Measurements from ENCODE around the gene RALB. TPM values are rescaled to one million over a fixed set of nuclear protein-coding genes. Genes with fewer than 3 reads are reported as not detected.
A peak's percentile ranks its signal among the peaks of the same experiment; 100 is the strongest.

Gene RALB
- polyA plus RNA-seq, 1 of the 3 experiments (the other 2 are of a cell fraction): 37.2 TPM

DNA sequence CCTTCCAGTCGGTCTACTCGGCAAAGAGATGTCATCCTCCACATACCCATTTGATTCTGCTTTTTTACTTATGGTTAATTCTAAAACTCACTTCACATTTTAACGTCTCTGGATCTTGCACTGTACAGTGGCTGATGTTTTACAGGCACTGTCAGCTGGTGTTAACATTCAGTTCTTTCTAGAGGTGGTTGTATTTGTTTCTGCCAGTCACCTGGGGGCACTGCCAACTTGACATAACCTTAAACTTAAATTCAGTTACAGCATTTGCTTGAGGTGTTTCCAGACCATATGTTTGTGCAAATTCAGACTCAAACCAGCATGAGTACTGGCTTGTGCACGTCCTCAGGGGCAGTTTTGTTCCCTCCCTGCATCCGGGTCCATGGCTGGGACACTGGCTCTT, 24.1 kb upstream of the RALB start:
- H3K27me3 ChIP-seq (ENCODE audit: insufficient read depth): no peaks in the 10 kb centered on the region
- H3K4me3 ChIP-seq (ENCODE audit: low read depth in 2 of 2, low read length in 1 of 2): no peak overlapping the region
- H3F3A ChIP-seq (replicated peaks; ENCODE audit: insufficient read depth): no peaks in the 10 kb centered on the region
- H3K9me3 ChIP-seq: no peaks in the 10 kb centered on the region
- H4K20me1 ChIP-seq (ENCODE audit: insufficient read depth): no peaks in the 10 kb centered on the region
- H3K36me3 ChIP-seq (replicated peaks in 1 of 2; ENCODE audit: control insufficient read depth in 1 of 2, insufficient read depth in 2 of 2, low read length in 1 of 2): no peaks in the 10 kb centered on the region
- WGBS (ENCODE audit: low lambda C conversion rate): 69% methylated on average over 5 of the region's 5 CpGs
- POLR2A ChIA-PET: no interaction called here
- CTCF ChIA-PET: interaction anchor here (1.4 to 2.2 kb wide), 3 partner anchors 24 to 119 kb away, joined by 5 to 11 read pairs (median 7); partner anchors contain the start of gene RALB
- H3K27ac ChIP-seq (ENCODE audit: low read depth in 2 of 2, low read length in 1 of 2): no peak overlapping the region
- peaks cover 3 to 22% of the 10 kb centered on the region in 2 experiments; a peak in 2 of 4 replicates for H3K4me1 ChIP-seq (ENCODE audit: control insufficient read depth in 1 of 2, insufficient read depth in 2 of 2, low read depth in 1 of 2, low read length in 1 of 2)
- no peak overlapping the region for H2AFZ ChIP-seq (ENCODE audit: low read depth)
- H3K9ac ChIP-seq: no peak overlapping the region
- DNase-seq: no peak
- no peaks in the 10 kb centered on the region for H3K79me2 ChIP-seq (ENCODE audit: insufficient read depth)
- H3K4me2 ChIP-seq: no peak overlapping the region
- no peaks in the 10 kb centered on the region for H3K9me2 ChIP-seq
- no peak for TF ChIP-seq TAF1 (IDR thresholded peaks at IDR 0.05; ENCODE audit: borderline replicate concordance, low read depth, low read length)
- no peak for TF ChIP-seq GABPA (IDR thresholded peaks at IDR 0.05; ENCODE audit: low read depth)
- no peak for TF ChIP-seq FOXM1 (IDR thresholded peaks at IDR 0.05; ENCODE audit: low read depth)
- no peak for TF ChIP-seq MXI1 (IDR thresholded peaks at IDR 0.05; ENCODE audit: low read depth, low read length)
- TF ChIP-seq MEF2A (IDR thresholded peaks at IDR 0.05; ENCODE audit: borderline replicate concordance, low read depth): no peak
- TF ChIP-seq EZH2phosphoT487 (IDR thresholded peaks at IDR 0.05; ENCODE audit: borderline replicate concordance, low read depth): no peak
- no peak for TF ChIP-seq YY1 (IDR thresholded peaks at IDR 0.05; ENCODE audit: low read depth)
- peak; percentile 33 for TF ChIP-seq RAD21 (IDR thresholded peaks at IDR 0.05; ENCODE audit: low read length)
- no peak for TF ChIP-seq TCF12 (IDR thresholded peaks at IDR 0.05)
- TF ChIP-seq, protein P1, sequence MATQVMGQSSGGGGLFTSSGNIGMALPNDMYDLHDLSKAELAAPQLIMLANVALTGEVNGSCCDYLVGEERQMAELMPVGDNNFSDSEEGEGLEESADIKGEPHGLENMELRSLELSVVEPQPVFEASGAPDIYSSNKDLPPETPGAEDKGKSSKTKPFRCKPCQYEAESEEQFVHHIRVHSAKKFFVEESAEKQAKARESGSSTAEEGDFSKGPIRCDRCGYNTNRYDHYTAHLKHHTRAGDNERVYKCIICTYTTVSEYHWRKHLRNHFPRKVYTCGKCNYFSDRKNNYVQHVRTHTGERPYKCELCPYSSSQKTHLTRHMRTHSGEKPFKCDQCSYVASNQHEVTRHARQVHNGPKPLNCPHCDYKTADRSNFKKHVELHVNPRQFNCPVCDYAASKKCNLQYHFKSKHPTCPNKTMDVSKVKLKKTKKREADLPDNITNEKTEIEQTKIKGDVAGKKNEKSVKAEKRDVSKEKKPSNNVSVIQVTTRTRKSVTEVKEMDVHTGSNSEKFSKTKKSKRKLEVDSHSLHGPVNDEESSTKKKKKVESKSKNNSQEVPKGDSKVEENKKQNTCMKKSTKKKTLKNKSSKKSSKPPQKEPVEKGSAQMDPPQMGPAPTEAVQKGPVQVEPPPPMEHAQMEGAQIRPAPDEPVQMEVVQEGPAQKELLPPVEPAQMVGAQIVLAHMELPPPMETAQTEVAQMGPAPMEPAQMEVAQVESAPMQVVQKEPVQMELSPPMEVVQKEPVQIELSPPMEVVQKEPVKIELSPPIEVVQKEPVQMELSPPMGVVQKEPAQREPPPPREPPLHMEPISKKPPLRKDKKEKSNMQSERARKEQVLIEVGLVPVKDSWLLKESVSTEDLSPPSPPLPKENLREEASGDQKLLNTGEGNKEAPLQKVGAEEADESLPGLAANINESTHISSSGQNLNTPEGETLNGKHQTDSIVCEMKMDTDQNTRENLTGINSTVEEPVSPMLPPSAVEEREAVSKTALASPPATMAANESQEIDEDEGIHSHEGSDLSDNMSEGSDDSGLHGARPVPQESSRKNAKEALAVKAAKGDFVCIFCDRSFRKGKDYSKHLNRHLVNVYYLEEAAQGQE (IDR thresholded peaks at IDR 0.05; ENCODE audit: low read depth, low read length): no peak
- no peak for TF ChIP-seq TEAD4 (IDR thresholded peaks at IDR 0.05; ENCODE audit: borderline replicate concordance, insufficient read depth)
- TF ChIP-seq, protein P2, sequence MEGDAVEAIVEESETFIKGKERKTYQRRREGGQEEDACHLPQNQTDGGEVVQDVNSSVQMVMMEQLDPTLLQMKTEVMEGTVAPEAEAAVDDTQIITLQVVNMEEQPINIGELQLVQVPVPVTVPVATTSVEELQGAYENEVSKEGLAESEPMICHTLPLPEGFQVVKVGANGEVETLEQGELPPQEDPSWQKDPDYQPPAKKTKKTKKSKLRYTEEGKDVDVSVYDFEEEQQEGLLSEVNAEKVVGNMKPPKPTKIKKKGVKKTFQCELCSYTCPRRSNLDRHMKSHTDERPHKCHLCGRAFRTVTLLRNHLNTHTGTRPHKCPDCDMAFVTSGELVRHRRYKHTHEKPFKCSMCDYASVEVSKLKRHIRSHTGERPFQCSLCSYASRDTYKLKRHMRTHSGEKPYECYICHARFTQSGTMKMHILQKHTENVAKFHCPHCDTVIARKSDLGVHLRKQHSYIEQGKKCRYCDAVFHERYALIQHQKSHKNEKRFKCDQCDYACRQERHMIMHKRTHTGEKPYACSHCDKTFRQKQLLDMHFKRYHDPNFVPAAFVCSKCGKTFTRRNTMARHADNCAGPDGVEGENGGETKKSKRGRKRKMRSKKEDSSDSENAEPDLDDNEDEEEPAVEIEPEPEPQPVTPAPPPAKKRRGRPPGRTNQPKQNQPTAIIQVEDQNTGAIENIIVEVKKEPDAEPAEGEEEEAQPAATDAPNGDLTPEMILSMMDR (IDR thresholded peaks at IDR 0.05): no peak; the same call in 1 of the 2 replicates
- TF ChIP-seq RXRA (IDR thresholded peaks at IDR 0.05; ENCODE audit: borderline replicate concordance, low read depth): no peak
- TF ChIP-seq SMC3 (IDR thresholded peaks at IDR 0.05; ENCODE audit: low read depth, low read length): peak; percentile 21; the same call in 1 of the 2 replicates
- TF ChIP-seq FOSL2 (IDR thresholded peaks at IDR 0.05; ENCODE audit: borderline replicate concordance, low read depth): no peak
- TF ChIP-seq, protein P3, sequence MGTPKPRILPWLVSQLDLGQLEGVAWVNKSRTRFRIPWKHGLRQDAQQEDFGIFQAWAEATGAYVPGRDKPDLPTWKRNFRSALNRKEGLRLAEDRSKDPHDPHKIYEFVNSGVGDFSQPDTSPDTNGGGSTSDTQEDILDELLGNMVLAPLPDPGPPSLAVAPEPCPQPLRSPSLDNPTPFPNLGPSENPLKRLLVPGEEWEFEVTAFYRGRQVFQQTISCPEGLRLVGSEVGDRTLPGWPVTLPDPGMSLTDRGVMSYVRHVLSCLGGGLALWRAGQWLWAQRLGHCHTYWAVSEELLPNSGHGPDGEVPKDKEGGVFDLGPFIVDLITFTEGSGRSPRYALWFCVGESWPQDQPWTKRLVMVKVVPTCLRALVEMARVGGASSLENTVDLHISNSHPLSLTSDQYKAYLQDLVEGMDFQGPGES (IDR thresholded peaks at IDR 0.05; ENCODE audit: low read depth, low read length): no peak

Measured in SK-N-SH (cell line).